NCI-H345 (cell line): ENCODE results near the gene TAS1R1.
"Not testable (repeated sequence)": the region's sequence is repeated elsewhere in the genome, so short reads cannot be mapped to it uniquely, and the experiment has no call there.

Experiments
- DNase-seq: peaks from one replicate; lab custom pipeline; 2025; lab: John Stamatoyannopoulos, UW

Gene TAS1R1

DNA sequence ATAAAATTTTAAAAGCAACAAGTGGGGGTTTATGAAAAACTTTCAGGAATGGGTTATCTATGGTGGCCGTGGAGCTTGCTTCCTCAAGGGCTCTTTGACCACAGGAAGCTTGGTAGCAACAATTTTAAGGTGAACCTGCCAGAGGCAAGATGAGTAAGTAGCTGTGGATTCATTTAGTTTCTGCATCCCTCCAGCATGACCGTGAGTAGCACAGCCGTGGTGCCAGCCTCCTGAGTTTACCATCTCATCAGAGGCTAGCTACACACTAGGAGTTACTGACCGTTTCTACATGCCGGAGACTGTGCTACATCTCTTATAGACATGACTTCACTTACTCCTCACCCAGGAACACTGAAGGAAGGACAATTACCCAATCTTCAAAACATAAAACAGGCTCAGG lies 33.6 kb upstream of the TAS1R1 start:
- no peak for DNase-seq

DNA sequence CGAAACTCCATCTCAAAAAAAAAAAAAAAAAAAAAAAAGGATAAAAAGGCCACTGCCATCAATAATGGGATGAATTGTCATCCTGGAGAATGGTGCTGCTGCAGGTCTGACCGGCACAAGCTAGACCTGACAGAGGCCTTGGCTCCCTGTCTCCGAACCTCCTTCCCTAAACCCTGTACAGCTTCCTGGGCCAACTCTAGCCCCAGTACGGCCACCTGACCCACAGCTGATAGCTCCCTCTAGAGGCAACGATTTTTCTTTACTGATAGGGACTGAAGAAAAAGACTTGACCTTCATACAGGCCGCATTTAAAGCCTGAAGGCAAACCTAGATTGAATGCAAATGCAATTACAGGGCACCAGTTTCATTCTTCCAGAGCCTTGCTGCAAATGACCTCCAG lies 31.5 kb upstream of the TAS1R1 start:
- DNase-seq: no peak

DNA sequence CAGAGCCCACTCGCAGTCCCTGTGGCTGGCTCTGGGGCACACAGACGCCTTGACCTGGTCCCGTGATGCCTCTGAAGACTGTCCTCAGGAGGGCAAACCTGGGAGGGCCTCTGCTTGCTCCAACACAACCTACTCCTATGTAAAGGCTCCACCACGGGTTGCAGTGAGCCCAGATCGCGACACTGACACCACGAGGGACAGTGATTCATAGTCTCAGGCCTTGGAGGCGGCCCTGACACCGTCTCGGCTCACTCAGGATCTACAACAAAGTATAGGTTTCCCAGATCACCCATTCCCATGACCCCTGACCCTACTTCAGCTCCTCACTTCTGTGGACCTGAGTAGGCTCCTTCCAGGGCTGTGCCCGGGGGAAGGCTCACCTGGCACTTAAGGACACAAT lies 28.8 kb upstream of the TAS1R1 start:
- no peak for DNase-seq

DNA sequence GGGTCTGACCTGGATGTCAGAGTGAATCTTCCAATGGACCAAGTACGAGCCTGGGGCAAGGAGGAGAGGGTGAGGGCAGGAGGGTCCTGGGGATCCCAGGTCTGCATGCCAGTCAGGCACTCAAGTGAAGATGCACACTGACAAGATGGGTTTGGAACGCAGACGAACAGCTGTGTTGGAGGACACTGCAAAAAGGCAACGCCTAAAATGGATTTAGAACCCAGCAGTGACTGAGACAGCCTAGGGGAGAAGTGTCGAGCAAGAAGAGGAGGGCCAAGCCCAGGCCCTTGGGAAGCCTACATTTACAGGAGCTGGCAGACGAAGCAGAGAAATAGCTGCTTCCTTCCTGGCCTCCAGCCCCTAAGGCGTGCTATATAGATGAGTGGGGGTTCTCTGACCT lies 26.6 kb upstream of the TAS1R1 start:
- no peak for DNase-seq

DNA sequence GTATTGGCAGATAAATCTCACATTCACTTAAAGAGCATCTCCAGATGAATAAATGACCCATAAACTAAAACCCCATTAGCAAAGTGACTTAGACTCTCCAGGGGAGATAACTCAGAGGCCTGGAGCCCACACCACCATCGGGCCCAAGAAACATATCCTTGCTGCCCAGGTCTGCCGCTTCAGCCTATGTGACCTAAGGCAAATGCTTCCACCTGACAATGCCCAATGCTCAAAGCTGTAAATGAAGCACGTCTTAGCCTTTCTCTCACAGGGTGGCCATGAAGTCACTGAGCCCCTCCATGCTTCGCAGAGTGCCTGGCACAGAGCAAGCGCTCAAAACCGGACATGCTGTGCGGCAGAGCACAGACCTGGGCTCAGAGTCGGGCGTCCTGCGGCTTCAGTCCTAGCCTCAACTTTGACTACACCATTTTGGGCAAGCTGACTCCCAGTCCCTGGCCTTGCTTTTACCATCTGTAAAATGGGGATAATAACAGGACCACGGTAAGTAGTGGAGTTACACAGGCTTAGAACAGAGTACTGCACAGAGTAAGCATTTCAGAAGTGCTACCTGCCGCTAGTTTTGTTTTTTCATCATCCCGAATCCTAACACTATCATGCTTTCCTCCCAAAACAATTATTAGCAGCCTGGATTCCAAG lies 24.5 kb upstream of the TAS1R1 start:
- no peak for DNase-seq

DNA sequence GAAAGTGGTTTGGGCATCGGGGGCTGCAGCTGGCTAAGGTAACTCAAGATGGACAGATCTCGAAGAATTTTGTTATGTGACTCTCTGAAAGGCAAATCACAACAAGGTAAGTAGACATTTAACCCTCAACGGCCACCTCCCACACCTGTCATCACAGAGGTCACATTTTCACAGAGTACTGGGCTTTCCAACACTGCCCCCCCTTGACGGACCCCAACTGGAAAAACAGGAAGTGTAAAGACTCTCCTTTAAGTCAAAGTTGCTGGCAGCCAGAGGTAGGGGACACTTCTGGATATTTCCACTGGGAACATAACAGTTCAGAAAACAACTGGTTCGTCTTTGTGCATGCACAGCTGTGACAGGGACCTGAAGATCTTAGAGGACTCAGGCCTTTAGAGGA lies 23.1 kb upstream of the TAS1R1 start:
- DNase-seq: no peak

DNA sequence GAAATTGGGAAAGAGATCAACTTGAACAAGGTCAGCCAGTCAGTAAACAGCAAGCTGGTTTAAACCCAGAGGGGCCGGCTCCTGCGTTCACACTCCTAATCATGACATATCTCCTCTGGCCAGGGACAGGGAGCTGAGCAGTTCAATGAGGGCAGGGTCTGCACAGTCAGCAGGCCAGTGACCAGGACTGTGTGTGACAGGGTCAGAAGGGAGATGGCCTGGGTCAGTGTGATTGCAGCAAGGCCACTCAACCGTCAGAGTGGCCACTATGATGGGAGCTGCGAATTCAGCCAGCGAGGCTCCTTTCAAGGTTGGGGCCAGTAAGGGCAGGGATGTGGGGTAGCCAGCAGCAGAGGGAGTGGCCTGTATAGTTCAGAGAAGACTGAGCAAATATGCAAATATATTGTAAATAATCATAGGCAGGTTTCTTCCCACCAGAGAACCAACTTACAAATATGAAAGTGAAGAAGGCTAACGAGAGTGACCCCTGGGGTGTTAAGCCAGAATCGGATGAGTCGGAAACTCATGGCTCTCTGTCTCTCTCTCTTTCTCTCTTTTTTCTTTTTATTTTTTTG lies 20.8 kb upstream of the TAS1R1 start:
- DNase-seq: no peak

DNA sequence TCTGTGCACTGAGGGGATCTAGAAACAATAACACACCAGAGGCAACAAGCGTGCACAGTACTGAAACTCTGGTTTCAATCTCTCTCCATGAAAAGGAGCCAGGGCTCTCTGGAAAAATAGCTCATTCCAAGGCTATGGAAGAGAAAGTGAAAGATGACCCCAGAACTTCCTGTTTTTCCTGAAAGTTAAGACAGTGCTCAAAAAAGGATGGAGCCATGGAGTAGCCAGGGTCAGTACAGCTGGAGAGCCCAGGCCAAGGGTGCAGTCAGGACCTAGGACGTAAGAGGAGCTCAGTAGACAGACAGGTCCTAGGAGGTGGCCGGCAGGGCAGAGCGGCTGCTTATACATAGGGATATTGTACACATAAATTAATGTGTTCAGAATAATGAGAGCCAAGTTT lies 19.9 kb upstream of the TAS1R1 start:
- no peak for DNase-seq

DNA sequence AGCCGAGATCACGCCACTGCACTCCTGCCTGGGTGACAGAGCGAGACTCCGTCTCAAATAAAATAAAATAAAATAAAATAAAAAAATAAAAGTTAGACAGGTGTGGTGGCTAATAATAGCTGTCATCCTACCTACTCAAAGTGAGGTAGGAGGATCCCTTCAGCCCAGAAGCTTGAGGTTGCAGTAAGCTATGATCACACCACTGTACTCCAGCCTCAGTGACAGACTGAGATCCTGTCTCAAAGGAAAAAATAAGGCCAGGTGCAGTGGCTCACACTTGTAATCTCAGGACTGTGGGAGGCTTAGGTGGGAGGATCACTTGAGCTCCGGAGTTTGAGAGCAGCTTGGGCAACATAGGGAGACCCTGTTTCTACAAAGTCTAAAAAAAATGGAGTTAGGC lies 18.8 kb upstream of the TAS1R1 start:
- no peak for DNase-seq

DNA sequence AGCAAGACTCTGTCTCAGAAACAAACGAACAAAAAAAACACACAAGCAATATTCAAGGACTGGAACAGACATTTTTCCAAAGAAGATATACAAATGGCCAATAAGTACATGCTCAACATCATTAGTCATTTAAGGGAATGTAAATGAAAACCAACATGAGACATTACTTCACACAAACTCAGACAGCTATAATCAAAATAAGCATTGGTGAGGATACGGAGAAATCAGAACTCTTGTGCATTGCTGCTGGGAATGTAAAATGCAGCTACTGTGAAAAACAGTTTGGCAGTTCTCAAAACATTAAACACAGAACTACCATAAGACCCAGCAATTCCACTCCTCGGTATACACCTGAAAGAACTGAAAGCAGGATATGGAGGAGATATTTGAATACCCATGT lies 16.2 kb upstream of the TAS1R1 start:
- DNase-seq: no peak

DNA sequence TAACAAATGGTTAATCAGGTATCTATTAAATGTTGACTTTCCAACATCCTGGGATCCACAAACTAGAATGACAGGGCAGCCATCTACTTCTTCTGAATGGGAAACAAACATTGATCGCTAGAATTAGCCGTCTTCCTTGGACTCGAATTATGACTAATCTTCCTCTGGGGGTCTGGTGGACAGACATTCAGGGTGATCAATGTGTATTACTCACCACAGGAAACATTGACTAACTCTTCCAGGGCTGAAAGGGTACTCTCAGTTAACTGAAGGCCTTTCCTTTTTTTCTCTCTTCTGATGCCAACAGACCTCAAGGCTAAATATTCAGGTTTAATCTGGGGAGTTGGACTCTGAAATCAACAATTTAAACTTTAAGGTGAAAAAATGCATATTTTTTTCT lies 10.3 kb upstream of the TAS1R1 start:
- no peak for DNase-seq

DNA sequence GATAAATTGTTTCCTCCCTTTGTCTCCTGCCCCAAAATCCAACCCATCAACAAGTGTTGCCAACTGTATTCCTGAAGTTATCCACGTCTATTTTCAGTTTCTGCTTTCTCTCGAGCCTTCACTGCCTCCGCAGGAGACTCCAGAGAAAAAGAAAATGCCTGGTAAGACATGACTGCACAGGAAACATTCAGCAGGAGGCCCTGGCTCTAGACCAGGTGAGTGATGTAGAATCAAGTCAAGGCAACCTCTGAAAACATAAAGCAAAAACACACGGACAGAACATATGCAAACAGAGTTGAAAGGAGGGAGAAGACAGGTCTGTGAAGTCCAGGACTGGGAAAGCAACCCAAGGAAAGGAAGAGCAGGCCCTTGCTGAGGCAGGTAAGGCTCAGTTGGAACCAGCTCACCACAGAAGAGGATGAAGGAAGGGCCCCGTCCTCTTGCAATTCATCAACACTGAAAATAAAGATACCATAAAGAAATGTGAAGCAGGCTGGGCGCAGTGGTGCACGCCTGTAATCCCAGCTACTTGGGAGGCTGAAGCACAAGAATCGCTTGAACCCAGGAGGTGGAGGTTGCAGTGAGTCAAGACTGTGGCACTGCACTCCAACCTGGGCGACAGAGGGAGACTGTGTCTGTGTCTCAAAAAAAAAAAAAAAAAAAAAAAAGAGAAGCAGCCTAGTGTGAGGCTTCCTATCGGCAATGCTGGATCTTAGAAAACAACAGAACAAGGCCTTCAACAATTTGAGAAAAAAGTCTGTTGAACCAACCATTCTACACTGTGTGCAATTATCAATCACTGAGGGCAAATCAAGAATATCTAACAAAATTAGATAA lies 9.6 kb upstream of the TAS1R1 start:
- DNase-seq: no peak

DNA sequence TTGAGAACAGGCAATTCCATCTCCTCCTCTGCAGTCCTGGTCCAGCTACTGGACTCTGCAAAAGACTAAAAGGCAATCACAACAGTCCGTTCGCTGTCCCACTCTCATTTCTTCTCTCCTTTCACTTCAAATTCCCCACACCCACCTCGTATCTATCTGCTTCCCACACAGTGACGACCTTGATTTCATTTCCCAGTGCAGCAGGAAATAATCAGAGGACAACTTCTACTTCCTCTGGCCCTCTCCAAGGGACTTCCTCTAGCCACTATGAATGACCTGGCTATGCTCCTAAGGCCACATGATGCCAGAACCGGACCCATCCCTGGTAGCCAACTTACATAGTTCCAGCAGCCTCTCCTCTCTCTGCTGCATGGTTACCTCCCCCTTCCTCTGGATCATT lies 8.8 kb upstream of the TAS1R1 start:
- DNase-seq: no peak

DNA sequence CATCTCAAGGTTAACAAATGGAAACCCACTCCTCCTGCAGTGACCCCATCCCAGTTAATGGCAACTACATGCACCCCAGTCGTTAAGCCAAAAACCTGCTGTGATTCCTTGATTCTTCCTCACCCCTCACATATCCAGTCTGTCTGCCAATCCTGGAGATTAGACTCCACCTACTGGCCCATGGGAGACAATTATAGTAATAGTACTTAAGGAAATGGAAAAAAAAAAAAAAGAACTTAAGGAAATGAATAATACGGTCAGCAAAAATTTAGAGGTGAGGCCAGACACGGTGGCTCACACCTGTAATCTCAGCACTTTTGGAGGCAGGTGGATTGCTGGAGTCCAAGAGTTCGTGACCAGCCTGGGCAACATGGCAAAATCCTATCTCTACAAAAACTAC lies 7.8 kb upstream of the TAS1R1 start:
- no peak for DNase-seq

DNA sequence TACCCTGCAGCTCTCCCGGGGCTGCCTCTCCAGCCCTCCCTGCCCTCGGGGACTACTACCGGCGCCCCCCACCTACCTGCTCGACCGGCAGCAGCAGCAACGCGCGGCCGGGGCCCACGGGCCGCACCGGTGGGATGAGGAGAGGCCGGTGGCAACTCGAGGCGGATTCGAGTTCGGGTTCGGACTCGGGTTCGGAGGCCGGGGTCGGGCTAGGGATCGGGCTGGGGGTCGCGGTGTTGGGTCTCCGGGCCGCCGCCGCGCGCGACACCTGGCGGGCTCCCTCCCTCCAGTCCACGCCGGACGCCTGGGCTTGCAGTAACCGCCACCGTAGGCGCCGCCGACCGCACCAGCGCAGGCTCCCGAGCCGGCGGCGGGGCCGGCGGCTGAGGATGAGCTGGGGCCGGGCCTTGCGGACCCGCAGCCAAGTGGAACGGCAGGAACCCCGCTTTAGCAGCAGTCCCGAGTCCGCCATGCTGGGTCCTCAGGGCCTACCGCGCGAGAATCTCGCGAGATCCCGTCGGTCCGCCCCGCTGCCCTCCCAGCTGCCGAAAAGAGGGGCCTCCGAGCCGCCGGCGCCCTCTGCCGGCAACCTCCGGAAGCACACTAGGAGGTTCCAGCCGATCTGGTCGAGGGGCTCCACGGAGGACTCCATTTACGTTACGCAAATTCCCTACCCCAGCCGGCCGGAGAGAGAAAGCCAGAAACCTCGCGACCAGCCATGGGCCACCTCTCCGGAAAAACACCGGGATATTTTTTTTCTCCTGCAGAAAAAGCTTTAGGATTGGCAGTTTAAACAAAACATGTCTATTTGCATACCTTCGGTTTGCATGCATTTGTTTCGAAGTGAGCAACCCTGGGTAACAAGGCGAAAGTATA lies 838 bp upstream of the TAS1R1 start, which contains the start of gene NOL9:
Gene NOL9 (minus strand): TSS at position 483 of the 876 bp plus-strand sequence. CDS start 11 bp downstream, at position 472.
- peak; percentile 95 for DNase-seq

DNA sequence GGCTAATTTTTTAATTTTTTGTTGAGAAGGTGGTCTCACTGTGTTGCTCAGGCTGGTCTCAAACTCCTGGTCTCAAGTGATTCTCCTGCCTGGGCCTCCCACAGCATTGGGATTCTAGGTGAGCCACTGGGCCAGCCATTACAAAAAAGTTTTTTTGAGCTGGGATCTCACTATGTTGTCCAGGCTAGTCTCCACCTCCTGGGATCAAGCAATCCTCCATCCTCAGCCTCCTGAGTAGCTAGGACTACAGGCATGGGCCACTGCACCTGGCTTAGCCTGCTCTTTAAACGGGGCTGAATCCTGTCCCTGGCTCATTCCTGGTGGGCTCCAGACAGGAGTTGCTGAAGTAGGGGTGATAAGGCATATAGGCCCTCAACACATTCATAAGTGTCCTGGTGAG lies 2.5 kb downstream of the TAS1R1 start:
- DNase-seq: no peak

DNA sequence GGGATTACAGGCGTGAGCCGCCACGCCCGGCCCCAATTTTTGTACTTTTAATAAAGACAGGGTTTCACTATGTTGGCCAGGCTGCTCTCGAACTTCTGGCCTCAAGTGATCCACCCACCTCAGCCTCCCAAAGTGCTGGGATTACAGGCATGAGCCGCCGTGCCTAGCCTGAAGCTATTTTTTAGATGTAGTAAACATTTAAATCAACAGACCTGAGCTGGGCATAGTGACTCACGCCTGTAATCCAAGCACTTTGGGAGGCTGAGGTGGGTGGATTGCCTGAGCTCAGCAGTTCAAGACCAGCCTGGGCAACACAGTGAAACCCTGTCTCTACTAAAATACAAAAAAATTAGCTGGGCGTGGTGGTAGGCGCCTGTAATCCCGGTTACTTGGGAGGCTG lies 4.1 kb downstream of the TAS1R1 start:
- DNase-seq: not testable (repeated sequence)

DNA sequence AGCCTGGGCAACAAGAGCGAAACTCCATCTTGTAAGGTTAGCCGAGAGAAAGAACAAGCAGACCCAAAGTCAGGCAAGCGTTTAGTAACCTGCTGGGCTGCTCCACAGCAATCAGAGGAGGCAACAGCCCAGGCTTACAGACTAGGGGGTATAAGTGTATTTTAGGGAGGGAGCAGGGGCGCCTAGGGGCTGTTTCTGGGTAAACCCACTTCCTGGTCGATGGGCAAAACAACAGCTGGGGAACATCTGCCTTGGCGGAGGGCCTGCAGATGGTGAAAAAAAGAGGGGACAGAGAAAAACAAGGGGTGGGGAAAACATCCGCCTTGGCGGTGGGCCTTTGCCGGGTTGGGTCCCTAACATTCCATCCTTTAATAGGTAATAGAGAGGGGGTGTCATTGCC lies 5.2 kb downstream of the TAS1R1 start:
- DNase-seq: no peak

DNA sequence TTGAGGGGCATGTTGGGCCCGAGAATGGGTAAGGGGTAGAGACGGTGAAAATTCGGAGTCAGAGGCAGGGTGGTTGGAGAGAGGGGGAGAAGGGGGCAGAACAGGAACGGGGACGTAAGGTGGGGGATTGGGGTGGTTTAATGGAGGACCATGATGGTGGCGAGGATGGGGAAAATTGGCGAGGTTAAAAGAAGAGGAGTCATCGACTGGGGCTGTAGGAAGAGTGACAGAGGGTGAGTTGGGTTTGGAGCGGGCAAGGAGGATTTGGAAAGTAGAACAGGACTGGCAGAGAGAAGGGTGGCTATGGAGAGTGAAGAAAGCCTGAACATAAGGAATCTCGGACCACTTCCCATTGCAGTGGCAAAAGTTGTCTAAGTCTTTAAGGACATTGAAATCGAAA lies 13.9 kb downstream of the TAS1R1 start:
- no peak for DNase-seq

DNA sequence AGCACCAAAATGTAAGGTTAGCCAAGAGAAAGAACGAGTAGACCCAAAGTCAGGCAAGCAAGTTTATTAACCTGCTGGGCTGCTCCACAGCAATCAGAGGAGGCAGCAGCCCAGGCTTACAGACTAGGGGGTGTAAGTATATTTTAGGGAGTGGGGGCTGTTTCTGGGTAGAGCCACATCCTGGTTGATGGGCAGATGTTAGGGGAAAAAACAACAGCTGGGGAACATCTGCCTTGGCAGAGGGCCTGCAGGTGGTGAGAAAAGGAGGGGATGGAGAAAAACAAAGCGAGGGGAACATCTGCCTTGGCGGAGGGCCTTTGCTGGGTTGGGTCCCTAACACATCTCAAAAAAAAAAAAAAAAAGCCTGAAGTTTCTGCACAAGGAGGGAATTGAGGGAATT lies 15.0 kb downstream of the TAS1R1 start:
- DNase-seq: no peak

DNA sequence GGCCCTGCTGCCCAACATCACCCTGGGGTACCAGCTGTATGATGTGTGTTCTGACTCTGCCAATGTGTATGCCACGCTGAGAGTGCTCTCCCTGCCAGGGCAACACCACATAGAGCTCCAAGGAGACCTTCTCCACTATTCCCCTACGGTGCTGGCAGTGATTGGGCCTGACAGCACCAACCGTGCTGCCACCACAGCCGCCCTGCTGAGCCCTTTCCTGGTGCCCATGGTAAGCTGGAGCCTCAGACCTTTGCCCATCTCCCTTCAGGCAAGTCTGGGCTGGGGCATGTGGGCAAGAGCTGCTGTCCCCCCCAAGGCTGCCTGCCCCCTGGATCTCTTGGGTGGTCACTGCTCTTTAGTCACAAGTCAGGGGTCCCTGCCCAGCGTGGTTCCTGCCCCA lies 15.9 kb downstream of the TAS1R1 start:
- DNase-seq: no peak

DNA sequence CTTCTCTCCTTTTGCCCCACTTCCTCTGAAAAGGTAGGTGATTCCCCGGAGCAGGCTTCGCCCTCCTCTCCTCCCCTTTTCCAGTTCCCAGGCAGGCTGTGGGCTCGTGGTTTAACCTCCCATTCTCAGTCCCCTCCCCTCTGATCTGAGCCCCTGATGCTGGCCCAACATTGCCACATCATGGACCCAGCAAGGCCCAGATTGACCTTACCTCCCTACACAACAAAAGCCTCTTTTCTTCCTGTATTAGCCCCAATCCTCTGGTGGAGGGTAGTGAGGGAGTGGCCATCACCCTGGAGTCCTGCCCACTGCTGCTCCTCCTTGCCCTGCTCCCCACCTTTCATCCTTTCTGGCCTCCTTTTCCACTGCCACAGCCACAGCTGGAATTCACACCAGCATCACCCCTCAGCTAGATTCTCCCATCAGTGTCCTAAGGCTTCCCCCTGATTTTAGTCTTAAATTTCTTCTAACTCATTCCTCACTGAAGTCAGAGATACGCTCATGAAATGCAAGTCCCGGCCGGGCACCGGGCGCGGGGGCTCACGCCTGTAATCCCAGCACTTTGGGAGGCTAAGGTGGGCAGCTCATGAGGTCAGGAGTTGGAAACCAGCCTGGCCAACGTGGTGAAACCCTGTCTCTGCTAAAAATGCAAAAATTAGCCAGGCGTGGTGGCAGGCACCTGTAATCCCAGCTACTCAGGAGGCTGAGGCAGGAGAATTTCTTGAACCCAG lies 17.7 kb downstream of the TAS1R1 start:
- DNase-seq: no peak
